Uterus (tissue), 4 donors: ENCODE results near the gene CEACAM3. TPM values are rescaled to one million over a fixed set of nuclear protein-coding genes. Genes with fewer than 3 reads are reported as not detected.
A peak's percentile ranks its signal among the peaks of the same experiment; 100 is the strongest.
"Not testable (repeated sequence)": the region's sequence is repeated elsewhere in the genome, so short reads cannot be mapped to it uniquely, and the experiment has no call there.

Experiments
- DNase-seq, 2 donors: peaks; one replicate each; pipeline ENCODE4 v3.0.0-alpha.2; 2019 to 2020
- H3K27ac ChIP-seq, 2 donors: fragments of 200-600 bp; sonication (generic); 1 replicate in 1 of 2; 2 replicates in 1 of 2; pipeline ENCODE4 v1.5.1; 2016 to 2018
- H3K27me3 ChIP-seq, 2 donors: fragments of 200-600 bp; sonication (generic); one replicate each; pipeline ENCODE4 v1.5.1; 2018 to 2019; ENCODE audit warnings: control low read depth in 1 of 2
- H3K36me3 ChIP-seq, 2 donors: fragments of 200-600 bp; sonication (generic); one replicate each; pipeline ENCODE4 v1.5.1; 2019; ENCODE audit warnings: control low read depth in 1 of 2
- H3K4me1 ChIP-seq, 2 donors: fragments of 200-600 bp; sonication (generic); one replicate each; pipeline ENCODE4 v1.5.1; 2018 to 2019; ENCODE audit warnings: control low read depth in 1 of 2
- H3K4me3 ChIP-seq, 2 donors: fragments of 200-600 bp; sonication (generic); 1 replicate in 1 of 2; 2 replicates in 1 of 2; pipeline ENCODE4 v1.5.1; 2018 to 2019; ENCODE audit warnings: mild to moderate bottlenecking in 1 of 2
- H3K9me3 ChIP-seq, 2 donors: fragments of 200-600 bp; sonication (generic); one replicate each; pipeline ENCODE4 v1.5.1; 2019; ENCODE audit warnings: control low read depth in 1 of 2
- POLR2A ChIP-seq, 2 donors: fragments of 450-650 bp; IDR thresholded peaks; one replicate each; pipeline ENCODE4 v1.6.1; 2016; ENCODE audit warnings: antibody characterized with exemption in 2 of 2, mild to moderate bottlenecking in 1 of 2, moderate library complexity in 1 of 2
- intact Hi-C: fragments of 100-400 bp; cut with DNase I; formaldehyde crosslinking; loops from one replicate; pipeline ENCODE4 v1.15.1; 2023; ENCODE audit warnings: low total_unique reads
- total RNA-seq, 4 donors: library from RNA; depleted of rRNA in 3 of 4; stranded (reverse); fragments of >200 nt in 3 of 4; gene quantifications; one replicate each; pipeline versions ENCODE4 v1.1.0 to v1.2.4, GENCODE V29; 2014 to 2023
- TF ChIP-seq, protein P1 (sequence below), 4 experiments: fragments of 200-600 bp in 2 of 4; fragments of 450-650 bp in 2 of 4; sonication (generic) in 2 of 4; IDR thresholded peaks; one replicate each; pipeline ENCODE4 v1.5.1; 2016 to 2019; ENCODE audit warnings: antibody characterized with exemption in 4 of 4, mild to moderate bottlenecking in 2 of 4, moderate library complexity in 1 of 4
- donor health status: DM: yes; HTN: yes; CAD: no.

CEACAM3 gene
- total RNA-seq, 4 donors from 2014 or later = not detected

DNA sequence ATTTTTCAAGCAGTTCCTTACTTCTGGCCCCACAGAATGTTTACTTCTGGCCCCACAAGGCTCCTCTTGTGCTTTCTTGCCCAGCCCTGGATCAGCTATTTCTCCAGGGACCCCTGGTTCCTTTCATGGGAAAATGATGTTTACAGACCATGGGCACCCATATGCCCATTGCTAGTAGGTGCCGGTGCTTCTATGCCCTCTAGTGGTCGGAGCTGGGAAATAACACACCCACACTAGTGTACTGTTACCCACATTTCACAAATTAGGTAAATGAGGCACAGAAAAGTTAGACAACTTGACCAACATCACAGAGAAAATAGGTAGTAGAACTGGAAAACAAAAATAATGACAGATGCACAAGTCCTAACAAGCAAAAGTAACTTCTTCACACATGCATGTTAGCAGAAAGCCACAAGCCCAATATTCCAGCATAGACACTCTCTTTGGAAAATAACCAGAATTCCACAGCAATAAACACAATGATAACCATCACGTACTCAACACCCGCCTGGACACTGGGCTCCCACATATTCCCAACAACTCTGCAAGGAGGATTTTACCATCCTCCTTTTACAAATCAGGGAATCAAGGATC lies 42.4 kb upstream of the CEACAM3 start:
- intact Hi-C loops = no loop called here
- no peak for DNase-seq
- no peak overlapping the region for H3K4me3 ChIP-seq

DNA sequence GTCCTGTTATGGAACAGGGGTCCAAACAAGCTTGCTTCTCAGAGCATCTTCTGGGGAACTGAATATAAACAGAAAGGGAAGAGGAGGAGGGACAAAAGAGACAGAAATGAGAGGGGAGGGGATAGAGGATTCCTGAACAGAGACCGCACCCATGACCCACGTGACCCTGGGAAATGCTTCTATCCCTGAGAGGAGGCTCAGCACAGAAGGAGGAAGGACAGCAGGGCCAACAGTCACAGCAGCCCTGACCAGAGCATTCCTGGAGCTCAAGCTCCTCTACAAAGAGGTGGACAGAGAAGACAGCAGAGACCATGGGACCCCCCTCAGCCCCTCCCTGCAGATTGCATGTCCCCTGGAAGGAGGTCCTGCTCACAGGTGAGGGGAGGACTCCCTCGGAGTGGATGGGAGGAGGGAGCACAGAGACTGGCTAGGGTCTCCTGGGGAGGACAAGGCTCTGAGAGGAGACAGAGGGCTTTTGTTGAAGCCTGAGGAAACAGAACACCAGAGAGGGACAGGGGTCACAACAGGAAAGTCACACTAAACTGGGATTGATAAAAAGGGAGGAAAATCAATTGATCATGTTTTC lies 41.0 kb upstream of the CEACAM3 start, which contains the start of gene CEACAM6:
CEACAM6 (plus strand) TSS at position 203 of the 586 bp plus-strand sequence; CDS start at position 312, 109 bp downstream.
- H3K4me3 ChIP-seq = no peak within 1 kb of the TSS
- intact Hi-C loops = no loop called here
- TF ChIP-seq, protein P1, sequence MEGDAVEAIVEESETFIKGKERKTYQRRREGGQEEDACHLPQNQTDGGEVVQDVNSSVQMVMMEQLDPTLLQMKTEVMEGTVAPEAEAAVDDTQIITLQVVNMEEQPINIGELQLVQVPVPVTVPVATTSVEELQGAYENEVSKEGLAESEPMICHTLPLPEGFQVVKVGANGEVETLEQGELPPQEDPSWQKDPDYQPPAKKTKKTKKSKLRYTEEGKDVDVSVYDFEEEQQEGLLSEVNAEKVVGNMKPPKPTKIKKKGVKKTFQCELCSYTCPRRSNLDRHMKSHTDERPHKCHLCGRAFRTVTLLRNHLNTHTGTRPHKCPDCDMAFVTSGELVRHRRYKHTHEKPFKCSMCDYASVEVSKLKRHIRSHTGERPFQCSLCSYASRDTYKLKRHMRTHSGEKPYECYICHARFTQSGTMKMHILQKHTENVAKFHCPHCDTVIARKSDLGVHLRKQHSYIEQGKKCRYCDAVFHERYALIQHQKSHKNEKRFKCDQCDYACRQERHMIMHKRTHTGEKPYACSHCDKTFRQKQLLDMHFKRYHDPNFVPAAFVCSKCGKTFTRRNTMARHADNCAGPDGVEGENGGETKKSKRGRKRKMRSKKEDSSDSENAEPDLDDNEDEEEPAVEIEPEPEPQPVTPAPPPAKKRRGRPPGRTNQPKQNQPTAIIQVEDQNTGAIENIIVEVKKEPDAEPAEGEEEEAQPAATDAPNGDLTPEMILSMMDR (IDR thresholded peaks at IDR 0.05) = no peak
- TF ChIP-seq POLR2A (IDR thresholded peaks at IDR 0.05) = no peak
- H3K36me3 ChIP-seq = no peaks in the 10 kb centered on the region
- H3K9me3 ChIP-seq = no peaks in the 10 kb centered on the region
- no peaks in the 10 kb centered on the region for H3K27me3 ChIP-seq
- H3K4me1 ChIP-seq = no peaks in the 10 kb centered on the region
- DNase-seq = no peak
- no peak within 1 kb of the TSS for H3K27ac ChIP-seq

More for the DNA sequence above, 42.4 kb upstream of the CEACAM3 start:
- Histone ChIP-seq H3K9me3 (no peaks in the 10 kb centered on the region), H3K27me3 (no peaks in the 10 kb centered on the region), H3K36me3 (no peaks in the 10 kb centered on the region), H3K4me1 (no peaks in the 10 kb centered on the region), H3K27ac (no peak overlapping the region)
- TF ChIP-seq, protein P1 (IDR thresholded peaks at IDR 0.05) = peak in 2 of 4 experiments; percentile 34 to 42
- no peak for TF ChIP-seq POLR2A (IDR thresholded peaks at IDR 0.05)

DNA sequence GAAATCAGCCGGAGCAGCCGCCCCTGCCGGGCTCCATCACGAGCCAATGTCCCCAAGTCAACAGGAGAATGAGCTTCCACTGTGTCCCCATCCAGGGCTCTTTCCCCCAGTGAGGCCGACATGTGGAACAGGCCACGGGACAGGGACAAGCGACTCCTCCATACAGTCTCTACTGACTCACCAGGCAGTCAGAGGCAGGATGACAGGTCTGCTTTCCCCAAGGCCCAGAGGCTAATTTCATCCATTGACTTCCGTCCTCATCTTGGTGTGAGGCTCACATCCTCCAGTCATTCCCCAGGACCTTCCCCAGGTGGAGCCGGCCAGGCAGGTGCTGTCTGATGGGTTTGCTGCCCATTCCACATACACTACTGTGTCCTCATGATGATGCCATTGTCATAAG lies 37.5 kb upstream of the CEACAM3 start:
- no peaks in the 10 kb centered on the region for H3K27me3 ChIP-seq
- H3K27ac ChIP-seq = no peak overlapping the region
- H3K9me3 ChIP-seq = no peaks in the 10 kb centered on the region
- DNase-seq = no peak
- H3K4me3 ChIP-seq = no peak overlapping the region
- H3K4me1 ChIP-seq = no peaks in the 10 kb centered on the region
- TF ChIP-seq POLR2A (IDR thresholded peaks at IDR 0.05) = no peak
- TF ChIP-seq, protein P1 (IDR thresholded peaks at IDR 0.05) = no peak
- no peaks in the 10 kb centered on the region for H3K36me3 ChIP-seq
- intact Hi-C loops = no loop called here

DNA sequence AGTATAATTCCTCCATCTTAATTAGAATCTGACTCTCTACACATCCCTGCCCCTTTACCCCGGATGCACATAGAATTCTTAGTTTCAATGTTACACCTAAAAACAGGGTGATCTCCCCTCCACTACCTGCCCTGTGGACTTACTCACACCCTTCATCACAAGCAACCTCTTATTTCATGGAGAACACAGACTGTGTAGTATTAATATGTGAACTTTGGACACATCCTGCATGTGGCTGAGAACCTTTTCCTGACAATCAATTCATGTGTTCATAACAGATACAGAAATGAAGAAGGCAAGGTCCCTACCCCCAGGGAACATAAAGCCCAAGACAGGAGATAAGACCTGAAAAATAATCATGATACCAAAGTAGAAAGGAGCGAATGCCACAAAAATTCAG lies 29.3 kb upstream of the CEACAM3 start:
- H3K4me3 ChIP-seq = no peak overlapping the region
- no peak for DNase-seq
- no peaks in the 10 kb centered on the region for H3K27me3 ChIP-seq
- no peaks in the 10 kb centered on the region for H3K9me3 ChIP-seq
- no peak overlapping the region for H3K27ac ChIP-seq
- H3K36me3 ChIP-seq = no peaks in the 10 kb centered on the region
- intact Hi-C loops = no loop called here
- TF ChIP-seq POLR2A (IDR thresholded peaks at IDR 0.05) = no peak
- TF ChIP-seq, protein P1 (IDR thresholded peaks at IDR 0.05) = no peak
- no peaks in the 10 kb centered on the region for H3K4me1 ChIP-seq

DNA sequence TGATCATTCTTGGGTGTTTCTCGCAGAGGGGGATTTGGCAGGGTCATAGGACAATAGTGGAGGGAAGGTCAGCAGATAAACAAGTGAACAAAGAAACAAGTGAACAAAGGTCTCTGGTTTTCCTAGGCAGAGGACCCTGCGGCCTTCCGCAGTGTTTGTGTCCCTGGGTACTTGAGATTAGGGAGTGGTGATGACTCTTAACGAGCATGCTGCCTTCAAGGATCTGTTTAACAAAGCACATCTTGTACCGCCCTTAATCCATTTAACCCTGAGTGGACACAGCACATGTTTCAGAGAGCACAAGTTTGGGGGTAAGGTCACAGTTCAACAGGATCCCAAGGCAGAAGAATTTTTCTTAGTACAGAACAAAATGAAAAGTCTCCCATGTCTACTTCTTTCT lies 28.3 kb upstream of the CEACAM3 start:
- H3K4me1 ChIP-seq, intact Hi-C loops, H3K4me3 ChIP-seq, H3K27ac ChIP-seq, H3K36me3 ChIP-seq, H3K27me3 ChIP-seq, H3K9me3 ChIP-seq, DNase-seq: not testable (repeated sequence)
